ENCODE data around the gene RPL18. TPM values are rescaled to one million over a fixed set of nuclear protein-coding genes. Genes with fewer than 3 reads are reported as not detected.

The RPL18 gene
- total and polyA plus RNA-seq, 9 of the 15 experiments (the other 6 are each of a cell fraction or from before 2014, with no cell fraction given) = 312 to 2,635 (median 1,653) TPM

DNA sequence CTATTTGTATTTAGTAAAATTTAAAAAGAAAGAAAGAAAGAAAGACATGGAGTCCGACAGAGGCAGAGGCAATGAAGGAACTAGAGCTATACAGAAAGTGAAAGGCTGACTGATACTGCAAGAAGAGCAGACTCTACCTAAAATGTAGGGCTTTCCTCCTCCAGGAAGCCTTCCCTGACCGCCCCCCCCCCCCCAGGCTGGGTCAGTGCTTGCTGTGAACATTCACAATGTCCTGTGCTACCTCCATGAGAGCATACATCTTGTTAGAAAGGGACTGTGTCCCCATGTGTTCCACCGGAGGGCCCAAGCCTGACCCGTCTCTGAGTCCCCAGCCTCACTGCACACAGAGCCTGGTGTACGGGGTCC is 32.7 kb upstream of the RPL18 start:
- CTCF ChIA-PET (ENCODE audit: low intra/inter-chr PET ratio) = no interaction called here
- ATAC-seq = peak; percentile 27
- intact Hi-C loops (cut with micrococcal nuclease) = no loop called here
- TF ChIP-seq TARDBP (IDR thresholded peaks at IDR 0.05) = no peak
- TF ChIP-seq KLF13 (tag; IDR thresholded peaks at IDR 0.05; ENCODE audit: borderline replicate concordance, low read depth) = no peak
- peak; percentile 86 for TF ChIP-seq BCOR (IDR thresholded peaks at IDR 0.05)
- TF ChIP-seq, protein P1, sequence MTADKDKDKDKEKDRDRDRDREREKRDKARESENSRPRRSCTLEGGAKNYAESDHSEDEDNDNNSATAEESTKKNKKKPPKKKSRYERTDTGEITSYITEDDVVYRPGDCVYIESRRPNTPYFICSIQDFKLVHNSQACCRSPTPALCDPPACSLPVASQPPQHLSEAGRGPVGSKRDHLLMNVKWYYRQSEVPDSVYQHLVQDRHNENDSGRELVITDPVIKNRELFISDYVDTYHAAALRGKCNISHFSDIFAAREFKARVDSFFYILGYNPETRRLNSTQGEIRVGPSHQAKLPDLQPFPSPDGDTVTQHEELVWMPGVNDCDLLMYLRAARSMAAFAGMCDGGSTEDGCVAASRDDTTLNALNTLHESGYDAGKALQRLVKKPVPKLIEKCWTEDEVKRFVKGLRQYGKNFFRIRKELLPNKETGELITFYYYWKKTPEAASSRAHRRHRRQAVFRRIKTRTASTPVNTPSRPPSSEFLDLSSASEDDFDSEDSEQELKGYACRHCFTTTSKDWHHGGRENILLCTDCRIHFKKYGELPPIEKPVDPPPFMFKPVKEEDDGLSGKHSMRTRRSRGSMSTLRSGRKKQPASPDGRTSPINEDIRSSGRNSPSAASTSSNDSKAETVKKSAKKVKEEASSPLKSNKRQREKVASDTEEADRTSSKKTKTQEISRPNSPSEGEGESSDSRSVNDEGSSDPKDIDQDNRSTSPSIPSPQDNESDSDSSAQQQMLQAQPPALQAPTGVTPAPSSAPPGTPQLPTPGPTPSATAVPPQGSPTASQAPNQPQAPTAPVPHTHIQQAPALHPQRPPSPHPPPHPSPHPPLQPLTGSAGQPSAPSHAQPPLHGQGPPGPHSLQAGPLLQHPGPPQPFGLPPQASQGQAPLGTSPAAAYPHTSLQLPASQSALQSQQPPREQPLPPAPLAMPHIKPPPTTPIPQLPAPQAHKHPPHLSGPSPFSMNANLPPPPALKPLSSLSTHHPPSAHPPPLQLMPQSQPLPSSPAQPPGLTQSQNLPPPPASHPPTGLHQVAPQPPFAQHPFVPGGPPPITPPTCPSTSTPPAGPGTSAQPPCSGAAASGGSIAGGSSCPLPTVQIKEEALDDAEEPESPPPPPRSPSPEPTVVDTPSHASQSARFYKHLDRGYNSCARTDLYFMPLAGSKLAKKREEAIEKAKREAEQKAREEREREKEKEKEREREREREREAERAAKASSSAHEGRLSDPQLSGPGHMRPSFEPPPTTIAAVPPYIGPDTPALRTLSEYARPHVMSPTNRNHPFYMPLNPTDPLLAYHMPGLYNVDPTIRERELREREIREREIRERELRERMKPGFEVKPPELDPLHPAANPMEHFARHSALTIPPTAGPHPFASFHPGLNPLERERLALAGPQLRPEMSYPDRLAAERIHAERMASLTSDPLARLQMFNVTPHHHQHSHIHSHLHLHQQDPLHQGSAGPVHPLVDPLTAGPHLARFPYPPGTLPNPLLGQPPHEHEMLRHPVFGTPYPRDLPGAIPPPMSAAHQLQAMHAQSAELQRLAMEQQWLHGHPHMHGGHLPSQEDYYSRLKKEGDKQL (CRISPR knock-in tag; IDR thresholded peaks at IDR 0.05; ENCODE audit: borderline replicate concordance) = no peak
- no peak for TF ChIP-seq NBN (IDR thresholded peaks at IDR 0.05; ENCODE audit: low read depth)
- TF ChIP-seq, protein P2, sequence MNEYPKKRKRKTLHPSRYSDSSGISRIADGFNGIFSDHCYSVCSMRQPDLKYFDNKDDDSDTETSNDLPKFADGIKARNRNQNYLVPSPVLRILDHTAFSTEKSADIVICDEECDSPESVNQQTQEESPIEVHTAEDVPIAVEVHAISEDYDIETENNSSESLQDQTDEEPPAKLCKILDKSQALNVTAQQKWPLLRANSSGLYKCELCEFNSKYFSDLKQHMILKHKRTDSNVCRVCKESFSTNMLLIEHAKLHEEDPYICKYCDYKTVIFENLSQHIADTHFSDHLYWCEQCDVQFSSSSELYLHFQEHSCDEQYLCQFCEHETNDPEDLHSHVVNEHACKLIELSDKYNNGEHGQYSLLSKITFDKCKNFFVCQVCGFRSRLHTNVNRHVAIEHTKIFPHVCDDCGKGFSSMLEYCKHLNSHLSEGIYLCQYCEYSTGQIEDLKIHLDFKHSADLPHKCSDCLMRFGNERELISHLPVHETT (CRISPR knock-in tag; conservative IDR thresholded peaks at IDR 0.05 in 1 of 2, IDR thresholded peaks at IDR 0.05 in 1 of 2) = no peak
- no peak for TF ChIP-seq ERF (CRISPR knock-in tag; IDR thresholded peaks at IDR 0.05)
- TF ChIP-seq RBM25 (IDR thresholded peaks at IDR 0.05; ENCODE audit: low read depth, low read length, severe bottlenecking) = peak; percentile 38
- peak in 1 of 2 experiments; percentile 12; a peak in 1 of 4 replicates for TF ChIP-seq KDM1A (IDR thresholded peaks at IDR 0.05)
- TF ChIP-seq ZFP36 (IDR thresholded peaks at IDR 0.05; ENCODE audit: low read depth, low read length, partially characterized antibody) = peak; percentile 93
- peak; percentile 10 for TF ChIP-seq PHF20 (IDR thresholded peaks at IDR 0.05; ENCODE audit: partially characterized antibody)

More for the DNA sequence above, 32.7 kb upstream of the RPL18 start:
- no peak overlapping the region; the same call in 2 of the 3 replicates for H3K27ac ChIP-seq (ENCODE audit: extremely low read depth, low read depth, low read length)
- in situ Hi-C loops (cut with MboI) = no loop called here
- no peaks in the 10 kb centered on the region for H4K20me1 ChIP-seq (replicated peaks; ENCODE audit: control insufficient read depth, insufficient read depth, low read length)
- 54% methylated on average over 5 of the region's 5 CpGs for WGBS (ENCODE audit: insufficient coverage, low coverage, missing lambda C conversion rate)
- DNase-seq (ENCODE audit: extremely low read depth in 1 of 4, low spot score in 3 of 4) = no peak
- H3K4me1 ChIP-seq (replicated peaks in 1 of 2; ENCODE audit: control insufficient read depth in 2 of 2, insufficient read depth in 2 of 2, low read length in 2 of 2) = peaks cover 21 to 56% of the 10 kb centered on the region in 2 experiments
- H3K4me3 ChIP-seq = no peak overlapping the region
- H3K27me3 ChIP-seq (ENCODE audit: control insufficient read depth in 2 of 2, insufficient read depth in 2 of 2, low read length in 2 of 2) = no peaks in the 10 kb centered on the region
- H3K9ac ChIP-seq (ENCODE audit: insufficient read depth in 1 of 2, low read depth in 2 of 2, low read length in 2 of 2) = peak overlapping the region in 1 of 2 experiments; percentile 83; a peak in 2 of 4 replicates
- no TSS peak for BruUV-seq (replicated peaks)
- no peaks in the 10 kb centered on the region for H3K9me1 ChIP-seq (ENCODE audit: control insufficient read depth, insufficient read depth, low read length)
- H3K36me3 ChIP-seq (ENCODE audit: control insufficient read depth, insufficient read depth, low read length) = no peaks in the 10 kb centered on the region
- peak overlapping the region; percentile 27; the same call in 1 of the 2 replicates for H3K4me2 ChIP-seq (ENCODE audit: insufficient read depth, low read length)
- FAIRE-seq = peak; percentile 23
- POLR2A ChIA-PET = interaction anchor here (0.7 kb wide), 1 partner anchor 89 kb away, joined by 3 read pairs; no protein-coding TSS in a partner anchor
- peak overlapping the region; percentile 82 for H2AFZ ChIP-seq (ENCODE audit: low read depth, low read length)
- H3K79me2 ChIP-seq (ENCODE audit: control insufficient read depth, insufficient read depth, low read length) = no peaks in the 10 kb centered on the region
- no peaks in the 10 kb centered on the region for H3K9me3 ChIP-seq (replicated peaks; ENCODE audit: control insufficient read depth, insufficient read depth, low read depth, low read length)

Data from K562 (cell line).